GM10248 (cell line): ENCODE measurements around the gene PPP4R3C.
"Not testable (repeated sequence)": the region's sequence is repeated elsewhere in the genome, so short reads cannot be mapped to it uniquely, and the experiment has no call there.

Experiments used
- CTCF ChIA-PET: fragments of 300-600 bp; sonication (Branson Sonifier 250); formaldehyde crosslinking; extraction: SDS; loops from one replicate; lab custom pipeline; 2021; ENCODE audit warnings: antibody characterized with exemption; lab: Yijun Ruan, JAX
- POLR2A ChIA-PET: fragments of 350-650 bp; sonication (Branson Sonifier 250); formaldehyde crosslinking; extraction: SDS; loops from one replicate; lab custom pipeline; 2020; ENCODE audit warnings: antibody characterized with exemption; lab: Yijun Ruan, JAX
- DNase-seq: peaks from one replicate; pipeline ENCODE4 v3.0.0; 2012; ENCODE audit errors: extremely low spot score
- TF ChIP-seq, protein P1 (sequence below): IDR thresholded peaks from 2 replicates; pipeline ENCODE4 v1.5.1; 2012; ENCODE audit warnings: mild to moderate bottlenecking, low read depth; ENCODE audit errors: extremely low read depth, missing control alignments, control extremely low read depth

PPP4R3C gene

GRCh38 chrX:27445438-27445837 lies 17.7 kb downstream of the PPP4R3C start:
- DNase-seq, result no peak
- TF ChIP-seq, protein P1, sequence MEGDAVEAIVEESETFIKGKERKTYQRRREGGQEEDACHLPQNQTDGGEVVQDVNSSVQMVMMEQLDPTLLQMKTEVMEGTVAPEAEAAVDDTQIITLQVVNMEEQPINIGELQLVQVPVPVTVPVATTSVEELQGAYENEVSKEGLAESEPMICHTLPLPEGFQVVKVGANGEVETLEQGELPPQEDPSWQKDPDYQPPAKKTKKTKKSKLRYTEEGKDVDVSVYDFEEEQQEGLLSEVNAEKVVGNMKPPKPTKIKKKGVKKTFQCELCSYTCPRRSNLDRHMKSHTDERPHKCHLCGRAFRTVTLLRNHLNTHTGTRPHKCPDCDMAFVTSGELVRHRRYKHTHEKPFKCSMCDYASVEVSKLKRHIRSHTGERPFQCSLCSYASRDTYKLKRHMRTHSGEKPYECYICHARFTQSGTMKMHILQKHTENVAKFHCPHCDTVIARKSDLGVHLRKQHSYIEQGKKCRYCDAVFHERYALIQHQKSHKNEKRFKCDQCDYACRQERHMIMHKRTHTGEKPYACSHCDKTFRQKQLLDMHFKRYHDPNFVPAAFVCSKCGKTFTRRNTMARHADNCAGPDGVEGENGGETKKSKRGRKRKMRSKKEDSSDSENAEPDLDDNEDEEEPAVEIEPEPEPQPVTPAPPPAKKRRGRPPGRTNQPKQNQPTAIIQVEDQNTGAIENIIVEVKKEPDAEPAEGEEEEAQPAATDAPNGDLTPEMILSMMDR, result no peak
- ChIA-PET CTCF (no interaction called here), POLR2A (no interaction called here)

DNA sequence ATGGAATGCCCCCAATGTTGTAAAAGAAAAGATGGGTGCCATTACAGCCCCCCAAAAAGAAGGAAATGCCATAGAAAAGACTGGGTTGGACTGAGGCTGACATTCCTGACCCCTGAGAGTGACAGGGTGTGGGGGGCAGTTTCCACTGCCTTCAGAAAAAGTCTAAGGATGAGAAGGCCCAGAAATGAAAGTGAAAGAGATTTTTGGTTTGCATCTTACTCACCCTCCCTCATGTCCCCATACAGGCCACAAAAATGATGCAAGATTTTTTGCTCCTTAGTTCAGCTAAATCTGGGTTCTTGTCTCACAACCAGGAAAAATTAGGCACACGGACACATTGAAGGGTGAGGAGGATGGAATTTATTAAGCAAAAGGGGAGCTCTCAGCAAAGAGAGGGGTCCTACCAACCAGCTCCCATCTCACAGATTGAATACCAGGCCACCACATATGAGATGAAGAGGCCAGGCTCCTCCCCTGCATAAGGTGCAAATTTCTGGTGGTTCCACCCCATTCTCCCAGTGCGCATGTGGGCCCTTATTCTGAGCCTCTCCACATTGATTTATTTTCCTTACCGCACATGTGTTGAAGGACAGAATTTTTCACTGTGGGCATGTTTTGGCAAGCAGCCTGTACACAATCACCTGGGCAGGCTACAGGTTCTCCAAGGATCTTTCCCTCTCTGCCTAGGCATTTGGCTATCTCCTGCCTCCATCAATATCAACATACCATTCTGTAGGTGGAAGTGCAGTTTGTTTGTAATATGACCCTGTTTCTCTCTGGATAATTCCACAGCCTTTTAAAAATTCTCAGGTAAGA lies 18.8 kb downstream of the PPP4R3C start:
- no peak for DNase-seq
- TF ChIP-seq, protein P1, result no peak
- ChIA-PET POLR2A (no interaction called here), CTCF (no interaction called here)

DNA sequence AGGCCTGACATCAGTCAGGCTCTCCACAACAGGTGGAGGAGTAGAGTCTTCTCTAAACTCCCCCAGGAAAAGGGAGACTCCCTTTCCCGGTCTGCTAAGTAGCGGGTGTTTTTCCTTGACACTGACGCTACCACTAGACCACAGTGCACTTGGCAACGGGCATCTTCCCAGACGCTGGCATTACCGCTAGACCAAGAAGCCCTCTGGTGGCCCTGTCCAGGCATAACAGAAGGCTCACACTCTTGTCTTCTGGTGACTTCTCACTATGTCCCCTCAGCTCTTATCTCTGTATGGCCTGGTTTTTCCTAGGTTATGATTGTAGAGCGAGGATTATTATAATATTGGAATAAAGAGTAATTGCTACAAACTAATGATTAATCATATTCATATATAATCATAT lies 20.7 kb downstream of the PPP4R3C start:
- POLR2A ChIA-PET, CTCF ChIA-PET, DNase-seq: not testable (repeated sequence)

DNA sequence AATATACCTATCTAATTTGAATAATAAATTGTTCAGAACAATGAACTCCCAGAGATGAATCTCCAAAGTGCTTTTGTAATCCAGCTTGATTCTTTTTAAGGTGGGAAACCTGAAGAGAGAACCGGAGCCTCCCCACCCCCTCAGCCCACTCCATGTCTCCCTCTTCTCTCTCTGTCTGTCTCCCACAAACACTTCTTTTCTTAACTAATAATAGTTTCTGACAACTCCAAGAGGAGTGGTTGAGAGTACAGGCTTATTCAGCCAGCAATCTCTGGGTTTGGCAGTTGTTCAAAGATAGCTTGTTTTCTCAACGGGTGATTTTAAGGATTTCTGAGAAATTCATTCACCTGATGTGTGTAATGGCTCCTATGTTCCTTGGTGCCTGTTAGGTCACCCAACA lies 23.4 kb downstream of the PPP4R3C start:
- ChIA-PET POLR2A (no interaction called here), CTCF (no interaction called here)
- TF ChIP-seq, protein P1, result no peak
- no peak for DNase-seq

DNA sequence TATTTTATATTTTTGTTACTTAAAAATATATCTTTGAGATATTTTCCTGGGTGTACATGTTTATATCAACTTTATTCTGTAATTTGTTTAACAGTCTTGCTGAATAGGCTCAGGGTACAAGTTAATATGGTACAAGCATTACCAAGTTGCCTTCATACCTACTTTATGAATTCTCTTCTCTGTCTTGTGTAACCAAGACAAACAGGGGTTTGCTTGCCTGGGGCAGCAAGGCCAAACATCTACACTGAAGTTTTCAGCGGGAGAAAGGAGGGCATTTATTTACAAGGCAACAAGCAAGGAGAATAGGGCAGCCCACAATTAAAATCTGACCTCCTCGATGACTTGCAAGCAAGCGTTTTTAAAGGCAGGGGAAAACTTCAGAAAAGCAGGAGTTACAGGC lies 24.2 kb downstream of the PPP4R3C start:
- no peak for DNase-seq
- ChIA-PET POLR2A (no interaction called here), CTCF (no interaction called here)
- TF ChIP-seq, protein P1, result no peak

GRCh38 chrX:27435031-27435430 lies 28.1 kb downstream of the PPP4R3C start:
- ChIA-PET CTCF (no interaction called here), POLR2A (no interaction called here)
- no peak for DNase-seq
- TF ChIP-seq, protein P1, result no peak
